Muscle layer of colon (tissue), 2 donors: ENCODE measurements around the gene SOX21.
"Not testable (repeated sequence)": the region's sequence is repeated elsewhere in the genome, so short reads cannot be mapped to it uniquely, and the experiment has no call there.

Source experiments
- H3K27ac ChIP-seq: one replicate; pipeline ENCODE4 v1.7.0; 2013; ENCODE audit warnings: low read depth, mild to moderate bottlenecking, low read length, moderate library complexity
- H3K27me3 ChIP-seq, 2 donors: one replicate each; pipeline ENCODE4 v1.7.0; 2013; ENCODE audit warnings: low read length in 2 of 2, mild to moderate bottlenecking in 2 of 2; ENCODE audit not compliant: insufficient read depth in 2 of 2, control insufficient read depth in 1 of 2
- H3K36me3 ChIP-seq: one replicate; pipeline ENCODE4 v1.7.0; 2013; ENCODE audit warnings: mild to moderate bottlenecking, low read length; ENCODE audit not compliant: insufficient read depth
- H3K4me1 ChIP-seq: one replicate; pipeline ENCODE4 v1.7.0; 2013; ENCODE audit warnings: mild to moderate bottlenecking, low read length; ENCODE audit not compliant: insufficient read depth
- H3K4me3 ChIP-seq, 2 donors: one replicate each; pipeline ENCODE4 v1.7.0; 2013; ENCODE audit warnings: low read length in 2 of 2, low read depth in 1 of 2, mild to moderate bottlenecking in 1 of 2, moderate library complexity in 1 of 2
- H3K9ac ChIP-seq: one replicate; pipeline ENCODE4 v1.7.0; 2013; ENCODE audit warnings: low read length
- H3K9me3 ChIP-seq: one replicate; pipeline ENCODE4 v1.7.0; 2013; ENCODE audit warnings: mild to moderate bottlenecking, low read length
- donor health status: abdominal sarcoma.
- donor health status: Adenocarcinoma of cecum.

SOX21 gene

DNA sequence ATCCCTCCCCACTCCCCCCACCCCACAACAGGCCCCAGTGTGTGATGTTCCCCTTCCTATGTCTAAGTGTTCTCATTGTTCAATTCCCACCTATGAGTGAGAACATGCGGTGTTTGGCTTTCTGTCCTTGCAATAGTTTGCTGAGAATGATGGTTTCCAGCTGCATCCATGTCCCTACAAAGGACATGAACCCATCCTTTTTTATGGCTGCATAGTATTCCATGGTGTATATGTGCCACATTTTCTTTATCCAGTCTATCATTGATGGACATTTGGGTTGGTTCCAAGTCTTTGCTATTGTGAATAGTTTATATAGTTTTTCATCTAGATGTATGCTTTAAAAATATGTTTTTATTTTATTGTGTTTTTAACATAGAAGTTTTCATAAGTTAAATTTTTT, 6.4 kb upstream of the SOX21 start:
- not testable (repeated sequence) for H3K36me3 ChIP-seq, H3K27ac ChIP-seq, H3K9me3 ChIP-seq, H3K27me3 ChIP-seq, H3K4me1 ChIP-seq, H3K4me3 ChIP-seq, H3K9ac ChIP-seq

DNA sequence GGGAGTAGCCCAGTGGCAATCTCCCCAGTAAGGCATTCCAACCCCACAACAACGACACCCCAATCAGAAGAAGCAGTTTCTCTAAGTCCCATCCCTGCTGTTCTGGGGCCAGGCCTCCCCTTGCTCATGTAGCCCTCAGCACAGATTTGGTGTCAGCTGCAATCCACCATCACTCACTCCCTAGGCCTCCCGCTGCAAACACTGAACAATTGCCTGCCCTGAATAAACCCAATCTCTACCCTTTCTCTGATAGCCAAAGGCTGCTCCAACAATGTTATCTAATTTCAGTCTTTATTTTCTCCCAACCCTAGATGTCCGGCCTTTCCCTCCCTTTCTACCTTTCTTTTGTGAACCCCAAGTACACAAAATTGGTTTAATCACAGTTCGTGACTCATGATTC, 5.6 kb upstream of the SOX21 start:
- no peak overlapping the region for H3K27ac ChIP-seq
- no peak overlapping the region for H3K4me3 ChIP-seq
- H3K36me3 ChIP-seq = no peaks in the 10 kb centered on the region
- H3K9me3 ChIP-seq = no peaks in the 10 kb centered on the region
- peaks cover 8 to 13% of the 10 kb centered on the region in 2 donors for H3K27me3 ChIP-seq
- no peaks in the 10 kb centered on the region for H3K4me1 ChIP-seq
- no peak overlapping the region for H3K9ac ChIP-seq

DNA sequence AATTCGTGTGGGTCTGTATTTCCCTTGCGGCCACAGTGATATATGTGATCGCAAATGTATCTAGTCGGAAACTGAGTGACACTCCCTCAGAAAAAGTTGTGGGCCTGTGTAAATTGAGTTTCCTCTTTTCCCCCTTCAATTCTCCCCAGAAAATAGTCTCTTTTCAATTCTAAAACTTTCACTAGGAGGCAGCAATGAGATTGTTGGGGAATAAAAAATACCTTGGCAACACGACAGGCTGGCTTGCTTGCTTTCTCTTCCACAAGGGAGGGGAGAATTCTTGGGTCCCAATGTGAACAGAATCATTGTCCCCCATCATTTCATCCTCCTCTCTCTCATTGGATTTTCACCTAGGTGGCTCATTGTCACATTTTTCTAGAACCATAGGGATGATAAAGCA, 3.7 kb upstream of the SOX21 start:
- no peak overlapping the region for H3K4me3 ChIP-seq
- no peaks in the 10 kb centered on the region for H3K9me3 ChIP-seq
- H3K27me3 ChIP-seq = peaks cover 9 to 28% of the 10 kb centered on the region in 2 donors
- no peak overlapping the region for H3K9ac ChIP-seq
- no peak overlapping the region for H3K27ac ChIP-seq
- no peaks in the 10 kb centered on the region for H3K4me1 ChIP-seq
- H3K36me3 ChIP-seq = no peaks in the 10 kb centered on the region

DNA sequence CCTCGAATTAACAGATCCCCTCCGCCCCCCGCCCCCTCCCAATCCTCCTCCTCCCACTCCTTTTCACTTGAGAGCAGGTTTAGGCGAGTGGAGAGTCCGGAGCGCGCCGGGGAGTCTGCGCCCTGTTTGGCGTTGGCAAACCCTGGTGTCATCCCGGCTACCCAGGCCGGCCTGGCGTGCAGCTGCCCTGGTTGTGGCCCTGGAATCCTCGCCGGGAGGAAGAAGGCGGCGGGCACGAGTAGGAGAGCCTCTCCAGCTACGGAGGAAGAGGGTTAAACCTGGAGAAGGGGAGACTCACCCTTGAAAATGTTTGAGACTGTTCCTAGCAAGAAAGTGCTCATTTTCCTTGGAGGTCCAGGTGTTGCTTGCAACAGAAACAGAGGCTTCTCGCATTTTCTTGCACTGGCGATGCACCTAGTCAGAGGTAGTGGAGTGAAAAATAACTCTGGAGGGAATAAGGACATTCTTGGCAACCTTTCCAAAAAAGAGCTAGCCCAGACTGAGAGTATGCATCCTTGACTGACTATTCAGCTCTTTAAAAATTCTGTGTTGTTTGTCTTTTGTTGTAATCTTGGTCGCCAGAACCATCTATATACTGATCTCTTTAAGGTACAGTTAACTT, 1.3 kb upstream of the SOX21 start:
- Histone ChIP-seq H3K27me3 (peaks cover 31 to 52% of the 10 kb centered on the region in 2 donors), H3K4me3 (no peak overlapping the region)

DNA sequence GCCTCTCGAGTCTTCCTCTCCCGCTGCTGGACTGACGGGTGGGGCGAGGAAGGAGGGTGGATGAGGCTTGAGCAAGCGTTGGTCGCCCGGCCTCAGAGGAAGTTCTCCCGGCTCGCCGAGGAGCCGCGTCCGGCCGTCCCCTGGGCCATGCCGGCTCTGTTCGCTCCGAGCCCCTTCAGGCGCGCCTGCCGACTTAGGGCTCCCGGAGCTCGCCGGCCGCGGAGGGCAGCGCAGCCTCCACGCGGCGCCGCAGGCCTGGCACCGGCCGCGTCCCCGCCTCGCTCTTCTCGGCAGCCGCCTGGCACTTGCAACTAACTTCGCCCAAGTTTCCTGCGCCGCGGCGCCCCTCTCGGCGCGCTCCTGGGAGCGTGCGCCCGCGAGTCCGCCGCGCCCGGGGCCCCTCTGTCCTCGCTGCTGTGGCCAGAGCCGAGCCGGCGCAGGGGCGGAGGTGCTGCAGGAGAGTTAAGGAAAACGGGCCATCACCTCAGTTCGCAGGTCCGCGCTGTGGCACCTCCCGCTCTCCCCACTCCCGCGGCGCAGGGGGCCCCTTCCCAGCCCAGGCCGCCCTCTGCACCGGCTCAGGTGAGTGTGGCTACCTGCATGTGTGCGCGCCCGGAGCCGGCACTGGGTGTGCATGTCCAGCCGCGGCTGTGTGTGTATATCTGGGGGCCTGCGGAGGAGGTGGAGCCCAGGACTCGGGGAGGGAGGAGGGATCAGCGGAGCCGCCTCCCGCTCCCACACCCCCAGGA, 641 bp upstream of the SOX21 start:
- Histone ChIP-seq H3K36me3 (no peaks in the 10 kb centered on the region), H3K9ac (no peak overlapping the region), H3K27ac (no peak overlapping the region), H3K9me3 (no peaks in the 10 kb centered on the region), H3K4me3 (peak overlapping the region in 1 of 2 donors; percentile 31), H3K4me1 (peaks cover under 1% of the 10 kb centered on the region), H3K27me3 (peaks cover 38 to 58% of the 10 kb centered on the region in 2 donors)

More for the DNA sequence above, 1.3 kb upstream of the SOX21 start:
- H3K4me1 ChIP-seq = no peaks in the 10 kb centered on the region
- H3K9me3 ChIP-seq = no peaks in the 10 kb centered on the region
- H3K9ac ChIP-seq = no peak overlapping the region
- H3K27ac ChIP-seq = no peak overlapping the region
- no peaks in the 10 kb centered on the region for H3K36me3 ChIP-seq

DNA sequence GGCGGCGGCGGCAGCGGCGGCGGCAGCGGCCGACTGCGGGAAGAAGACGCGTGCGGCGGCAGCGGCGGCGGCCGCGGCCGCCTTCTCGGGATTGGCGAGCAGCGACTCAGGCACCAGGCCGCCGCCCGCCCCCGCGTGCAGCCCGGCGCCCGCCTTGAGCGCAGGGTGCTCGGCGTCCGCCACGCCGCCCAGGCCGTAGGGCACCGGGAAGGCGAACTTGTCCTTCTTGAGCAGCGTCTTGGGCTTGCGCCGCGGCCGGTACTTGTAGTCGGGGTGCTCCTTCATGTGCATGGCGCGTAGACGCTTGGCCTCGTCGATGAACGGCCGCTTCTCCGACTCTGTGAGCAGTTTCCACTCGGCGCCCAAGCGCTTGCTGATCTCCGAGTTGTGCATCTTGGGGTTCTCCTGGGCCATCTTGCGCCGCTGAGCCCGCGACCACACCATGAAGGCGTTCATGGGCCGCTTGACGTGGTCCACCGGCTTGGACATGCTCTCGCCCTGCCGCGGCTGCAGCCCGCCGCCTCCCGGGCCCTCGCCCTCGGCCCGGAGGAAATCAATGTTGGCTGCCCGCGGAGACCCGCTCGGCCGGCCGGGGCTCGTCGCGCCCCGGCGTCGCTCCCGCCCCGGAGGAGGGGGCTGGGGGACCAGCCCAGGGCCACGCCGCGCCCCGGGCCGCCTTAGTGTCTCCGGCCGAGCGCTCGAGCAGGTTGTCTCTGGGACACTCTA, 621 bp downstream of the SOX21 start:
- Histone ChIP-seq H3K4me3 (peak overlapping the region in 1 of 2 donors; percentile 13), H3K4me1 (peaks cover 8% of the 10 kb centered on the region), H3K27me3 (peaks cover 50 to 71% of the 10 kb centered on the region in 2 donors)

DNA sequence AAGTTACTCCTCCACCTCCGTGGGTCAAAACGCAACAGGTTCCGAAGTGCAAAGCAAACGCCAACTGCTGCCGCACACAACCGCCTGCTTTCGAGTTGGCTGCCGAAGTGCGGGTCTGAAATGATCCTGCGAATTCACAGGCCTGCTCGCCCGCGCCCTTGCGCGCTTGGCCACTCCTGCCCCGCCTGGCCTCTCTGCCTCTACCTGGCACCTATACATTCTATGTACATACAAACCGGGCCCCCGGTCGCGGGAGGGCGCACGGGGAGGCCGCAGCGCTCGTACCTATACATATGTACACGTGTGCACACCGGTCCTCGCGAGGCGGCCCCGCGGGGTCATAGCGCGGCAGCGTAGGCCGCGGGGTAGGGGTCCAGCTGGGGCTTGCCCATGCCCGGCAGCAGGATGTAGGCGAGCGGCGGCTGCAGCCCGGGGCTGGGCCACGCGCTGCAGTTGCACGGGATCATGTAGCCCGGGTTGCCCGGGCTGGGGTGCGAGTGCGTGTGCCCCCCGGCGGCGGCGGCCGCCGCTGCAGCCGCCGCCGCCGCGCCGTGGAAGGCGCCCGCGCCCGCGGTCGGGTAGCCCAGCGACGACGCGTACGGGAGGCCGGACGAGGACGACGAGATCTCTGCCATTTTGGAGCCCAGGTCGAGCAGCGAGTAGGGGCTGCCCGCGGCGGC, 1.3 kb downstream of the SOX21 start:
- no peak overlapping the region for H3K27ac ChIP-seq
- no peak overlapping the region for H3K4me3 ChIP-seq
- H3K9ac ChIP-seq = no peak overlapping the region
- no peaks in the 10 kb centered on the region for H3K9me3 ChIP-seq
- no peaks in the 10 kb centered on the region for H3K36me3 ChIP-seq
- H3K4me1 ChIP-seq = peaks cover 8% of the 10 kb centered on the region
- H3K27me3 ChIP-seq = peaks cover 57 to 78% of the 10 kb centered on the region in 2 donors

More for the DNA sequence above, 621 bp downstream of the SOX21 start:
- Histone ChIP-seq H3K27ac (no peak overlapping the region), H3K9ac (no peak overlapping the region), H3K9me3 (no peaks in the 10 kb centered on the region), H3K36me3 (no peaks in the 10 kb centered on the region)

DNA sequence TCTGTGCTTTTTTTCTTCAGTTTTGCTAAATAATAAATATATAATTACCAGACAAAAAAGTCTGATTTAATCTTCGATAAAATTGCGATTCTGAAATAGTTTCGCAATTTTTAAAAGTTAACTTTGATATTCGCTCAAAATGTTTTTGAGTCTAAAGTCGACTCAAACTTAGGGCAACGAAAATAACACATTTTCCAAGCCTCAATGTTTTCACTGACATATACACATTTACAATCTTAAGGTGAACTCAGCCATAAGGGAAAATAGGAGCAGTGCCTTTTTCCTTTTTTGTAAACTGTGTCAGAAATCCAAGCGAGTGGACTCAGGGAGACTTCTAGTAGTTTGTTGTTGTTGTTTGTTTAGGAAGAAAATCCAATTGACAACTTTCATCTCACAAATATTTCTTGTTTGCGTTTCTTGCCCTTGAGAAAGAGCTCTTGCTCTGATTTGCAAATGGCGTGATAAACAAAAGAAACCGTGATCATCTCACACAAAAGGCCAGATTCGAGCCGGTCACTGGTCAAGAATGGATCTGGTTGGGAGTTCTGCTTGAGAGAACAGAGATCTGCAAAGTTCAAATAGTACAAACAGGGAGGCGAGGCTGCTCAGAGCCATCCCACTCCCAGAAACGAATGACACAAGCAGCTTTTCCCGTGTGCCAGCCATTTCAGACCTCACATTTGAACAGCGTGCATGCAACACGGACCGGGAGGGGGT, 2.1 kb downstream of the SOX21 start:
- Histone ChIP-seq H3K27me3 (peaks cover 65 to 86% of the 10 kb centered on the region in 2 donors), H3K27ac (no peak overlapping the region), H3K9me3 (no peaks in the 10 kb centered on the region), H3K9ac (no peak overlapping the region), H3K4me3 (no peak overlapping the region), H3K4me1 (peaks cover 8% of the 10 kb centered on the region), H3K36me3 (no peaks in the 10 kb centered on the region)

DNA sequence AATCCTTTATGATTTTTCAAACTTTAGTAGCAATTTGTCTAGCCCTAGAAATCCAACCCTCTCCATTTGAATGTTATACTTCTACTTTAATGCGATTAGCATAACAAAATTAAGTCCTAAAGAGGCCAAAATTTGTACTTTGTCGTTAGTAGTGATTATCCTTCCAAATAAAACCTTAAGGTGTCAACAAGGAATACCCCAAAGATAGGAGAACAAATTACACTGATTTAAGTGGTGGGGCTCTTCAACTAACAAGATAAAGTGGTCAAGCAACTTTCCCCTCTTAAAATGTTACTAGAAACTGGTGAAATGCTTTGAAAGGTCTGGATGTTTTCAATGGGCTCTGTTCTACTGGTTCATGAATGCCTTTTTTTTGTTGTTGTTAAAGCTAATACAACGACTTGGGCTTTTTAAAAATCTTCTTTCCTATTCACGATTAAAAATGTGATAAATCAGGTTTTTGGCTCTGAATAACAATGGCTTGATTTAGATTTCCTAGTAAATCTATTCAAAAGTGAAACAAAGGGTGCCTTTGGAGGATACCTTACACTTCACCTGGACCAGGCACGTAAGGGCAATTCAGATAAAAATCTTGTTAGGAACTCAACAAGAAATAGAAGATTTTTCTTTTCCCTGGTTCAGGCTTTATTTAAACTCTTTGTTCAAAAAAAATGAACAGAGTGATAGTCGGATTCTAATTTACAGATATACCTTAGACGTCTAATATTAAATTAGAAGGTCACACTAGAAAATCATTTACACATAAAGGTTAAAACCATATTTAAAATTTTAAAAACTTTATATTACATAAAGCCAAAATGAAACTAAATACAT, 3.1 kb downstream of the SOX21 start:
- no peaks in the 10 kb centered on the region for H3K36me3 ChIP-seq
- no peak overlapping the region for H3K9ac ChIP-seq
- H3K4me1 ChIP-seq = peaks cover 8% of the 10 kb centered on the region
- H3K27ac ChIP-seq = no peak overlapping the region
- H3K9me3 ChIP-seq = no peaks in the 10 kb centered on the region
- H3K27me3 ChIP-seq = peaks cover 73 to 93% of the 10 kb centered on the region in 2 donors
- no peak overlapping the region for H3K4me3 ChIP-seq
